Lower lobe of right lung (tissue), 2 donors: ENCODE measurements around the gene TPCN1. TPM values are rescaled to one million over a fixed set of nuclear protein-coding genes. Genes with fewer than 3 reads are reported as not detected.

Source experiments
- ATAC-seq, 2 donors: fragments of 200-7000 bp; cut with Tn5 transposase; one replicate each; pipeline ENCODE4 v1.9.1; 2020 to 2022; ENCODE audit warnings: mild to moderate bottlenecking in 2 of 2, moderate library complexity in 2 of 2
- DNase-seq: peaks from one replicate; pipeline ENCODE4 v3.0.0-alpha.2; 2020
- H3K27ac ChIP-seq: fragments of 200-600 bp; one replicate; pipeline ENCODE4 v1.8.0; 2022
- H3K27me3 ChIP-seq: fragments of 200-600 bp; one replicate; pipeline ENCODE4 v1.8.0; 2022; ENCODE audit warnings: low read depth
- H3K36me3 ChIP-seq: fragments of 200-600 bp; one replicate; pipeline ENCODE4 v1.8.0; 2022; ENCODE audit warnings: mild to moderate bottlenecking
- H3K4me1 ChIP-seq: fragments of 200-600 bp; one replicate; pipeline ENCODE4 v1.8.0; 2022
- H3K4me3 ChIP-seq: fragments of 200-600 bp; one replicate; pipeline ENCODE4 v1.8.0; 2022; ENCODE audit warnings: mild to moderate bottlenecking
- H3K9me3 ChIP-seq: fragments of 200-600 bp; one replicate; pipeline ENCODE4 v1.8.0; 2022
- CTCF ChIP-seq: fragments of 200-600 bp; IDR thresholded peaks from one replicate; pipeline ENCODE4 v1.8.0; 2022; ENCODE audit warnings: antibody characterized with exemption, mild to moderate bottlenecking
- intact Hi-C: fragments of 100-400 bp; cut with DNase I; formaldehyde crosslinking; loops from one replicate; pipeline ENCODE4 v1.11.0; 2022
- total RNA-seq: library from RNA; stranded (reverse); fragmentation: NEBNext Ultra II Directional; extraction: Animal tissue kit (Norgen Biotek cat#: 25700); gene quantifications from one replicate; pipeline ENCODE4 v1.2.1, GENCODE V29; 2021
- donor health status: DM: no; HTN: yes; CAD: no; lungs with severe emphysema.

TPCN1 gene
- total RNA-seq, 1 donor from 2014 or later = 68.1 TPM

- ATAC-seq (no peak), DNase-seq (no peak)
- Histone ChIP-seq H3K4me3 (no peak overlapping the region), H3K36me3 (peaks cover 86% of the 10 kb centered on the region), H3K27me3 (no peaks in the 10 kb centered on the region), H3K9me3 (no peaks in the 10 kb centered on the region), H3K4me1 (no peaks in the 10 kb centered on the region), H3K27ac (no peak overlapping the region)
- intact Hi-C loops = no loop called here
- TF ChIP-seq CTCF = no peak
These were observed 85.1 kb downstream of the TPCN1 start for GRCh38 chr12:113306382-113306781.

GRCh38 chr12:113310489-113310888 is 89.2 kb downstream of the TPCN1 start:
- no peak for TF ChIP-seq CTCF
- intact Hi-C loops = no loop called here
- Histone ChIP-seq H3K27me3 (no peaks in the 10 kb centered on the region), H3K9me3 (no peaks in the 10 kb centered on the region), H3K27ac (no peak overlapping the region), H3K4me3 (no peak overlapping the region), H3K36me3 (peaks cover 97% of the 10 kb centered on the region), H3K4me1 (no peaks in the 10 kb centered on the region)
- ATAC-seq (no peak), DNase-seq (no peak)

- H3K27me3 ChIP-seq = no peaks in the 10 kb centered on the region
- H3K4me1 ChIP-seq = no peaks in the 10 kb centered on the region
- TF ChIP-seq CTCF = no peak
- no peak overlapping the region for H3K27ac ChIP-seq
- no peak for ATAC-seq
- no peak overlapping the region for H3K4me3 ChIP-seq
- H3K36me3 ChIP-seq = peaks cover 96% of the 10 kb centered on the region
- no peak for DNase-seq
- no peaks in the 10 kb centered on the region for H3K9me3 ChIP-seq
- intact Hi-C loops = no loop called here
These were observed 92.9 kb downstream of the TPCN1 start for GRCh38 chr12:113314121-113314529.

GRCh38 chr12:113315358-113315757 is 94.1 kb downstream of the TPCN1 start:
- no peak for DNase-seq
- no peak for TF ChIP-seq CTCF
- H3K36me3 ChIP-seq = peaks cover 96% of the 10 kb centered on the region
- intact Hi-C loops = no loop called here
- H3K27me3 ChIP-seq = no peaks in the 10 kb centered on the region
- no peak overlapping the region for H3K4me3 ChIP-seq
- ATAC-seq = no peak
- no peaks in the 10 kb centered on the region for H3K9me3 ChIP-seq
- H3K4me1 ChIP-seq = no peaks in the 10 kb centered on the region
- H3K27ac ChIP-seq = no peak overlapping the region

- Histone ChIP-seq H3K4me3 (no peak overlapping the region), H3K27me3 (no peaks in the 10 kb centered on the region), H3K9me3 (no peaks in the 10 kb centered on the region), H3K4me1 (no peaks in the 10 kb centered on the region), H3K27ac (no peak overlapping the region), H3K36me3 (peaks cover 96% of the 10 kb centered on the region)
- no peak for ATAC-seq
- DNase-seq = no peak
- TF ChIP-seq CTCF = no peak
- intact Hi-C loops = no loop called here
These were observed 94.9 kb downstream of the TPCN1 start for GRCh38 chr12:113316155-113316554.

- Histone ChIP-seq H3K36me3 (peaks cover 89% of the 10 kb centered on the region), H3K9me3 (no peaks in the 10 kb centered on the region), H3K27ac (no peak overlapping the region), H3K27me3 (no peaks in the 10 kb centered on the region), H3K4me1 (no peaks in the 10 kb centered on the region), H3K4me3 (no peak overlapping the region)
- no peak for TF ChIP-seq CTCF
- no peak for DNase-seq
- intact Hi-C loops = no loop called here
- ATAC-seq = no peak
These were observed 95.9 kb downstream of the TPCN1 start for GRCh38 chr12:113317122-113317521.
